Stomach (tissue), 4 donors: Measurements from ENCODE around the gene ROBO2.

Experiments
- POLR2A ChIP-seq, 4 donors: fragments of 450-650 bp; IDR thresholded peaks; one replicate each; pipeline ENCODE4 v1.6.1; 2016; ENCODE audit warnings: antibody characterized with exemption in 4 of 4, control low read depth in 2 of 4, mild to moderate bottlenecking in 1 of 4, moderate library complexity in 1 of 4
- TF ChIP-seq, protein P1 (sequence below), 7 experiments: fragments of 450-650 bp in 4 of 7; fragments of 200-600 bp in 3 of 7; sonication (generic) in 3 of 7; IDR thresholded peaks; one replicate each; pipeline ENCODE4 v1.5.1; 2016 to 2019; ENCODE audit warnings: antibody characterized with exemption in 7 of 7, control low read depth in 2 of 7, mild to moderate bottlenecking in 1 of 7

DNA sequence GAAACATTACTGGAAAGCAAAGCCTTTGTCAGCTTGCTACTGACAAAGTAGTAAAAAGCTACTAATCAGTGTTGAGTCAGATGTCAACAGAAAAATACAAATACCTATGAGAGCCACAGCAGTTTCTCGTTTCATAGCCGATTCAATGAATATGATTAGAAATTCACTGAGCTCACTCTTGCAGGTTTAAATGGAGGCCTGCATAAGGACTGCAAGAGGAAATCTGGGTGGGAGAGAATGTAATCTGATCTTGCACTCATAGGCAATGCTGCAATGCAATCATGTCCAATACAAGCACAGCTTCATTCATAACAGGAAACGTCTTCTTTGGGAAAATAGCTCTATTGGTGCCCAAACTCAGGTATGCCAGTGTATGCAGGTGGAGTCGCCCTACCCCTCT lies 608.8 kb downstream of the ROBO2 start:
- TF ChIP-seq, protein P1, sequence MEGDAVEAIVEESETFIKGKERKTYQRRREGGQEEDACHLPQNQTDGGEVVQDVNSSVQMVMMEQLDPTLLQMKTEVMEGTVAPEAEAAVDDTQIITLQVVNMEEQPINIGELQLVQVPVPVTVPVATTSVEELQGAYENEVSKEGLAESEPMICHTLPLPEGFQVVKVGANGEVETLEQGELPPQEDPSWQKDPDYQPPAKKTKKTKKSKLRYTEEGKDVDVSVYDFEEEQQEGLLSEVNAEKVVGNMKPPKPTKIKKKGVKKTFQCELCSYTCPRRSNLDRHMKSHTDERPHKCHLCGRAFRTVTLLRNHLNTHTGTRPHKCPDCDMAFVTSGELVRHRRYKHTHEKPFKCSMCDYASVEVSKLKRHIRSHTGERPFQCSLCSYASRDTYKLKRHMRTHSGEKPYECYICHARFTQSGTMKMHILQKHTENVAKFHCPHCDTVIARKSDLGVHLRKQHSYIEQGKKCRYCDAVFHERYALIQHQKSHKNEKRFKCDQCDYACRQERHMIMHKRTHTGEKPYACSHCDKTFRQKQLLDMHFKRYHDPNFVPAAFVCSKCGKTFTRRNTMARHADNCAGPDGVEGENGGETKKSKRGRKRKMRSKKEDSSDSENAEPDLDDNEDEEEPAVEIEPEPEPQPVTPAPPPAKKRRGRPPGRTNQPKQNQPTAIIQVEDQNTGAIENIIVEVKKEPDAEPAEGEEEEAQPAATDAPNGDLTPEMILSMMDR (IDR thresholded peaks at IDR 0.05) = no peak
- TF ChIP-seq POLR2A (IDR thresholded peaks at IDR 0.05) = no peak
